Gastrocnemius medialis (tissue), 4 donors: ENCODE measurements around the gene SLC7A8. TPM values are rescaled to one million over a fixed set of nuclear protein-coding genes. Genes with fewer than 3 reads are reported as not detected.

ENCODE experiments used
- ATAC-seq, 2 donors: fragments of 150-250 bp; one replicate each; pipeline ENCODE4 v1.9.1; 2016
- DNase-seq, 2 donors: peaks; one replicate each; pipeline ENCODE4 v3.0.0-alpha.2; 2019
- H3K27ac ChIP-seq, 4 donors: fragments of 200-600 bp; sonication (generic); 1 replicate in 1 of 4; 2 replicates in 3 of 4; pipeline ENCODE4 v1.5.1; 2016 to 2018; ENCODE audit warnings: mild to moderate bottlenecking in 2 of 4, moderate library complexity in 1 of 4
- H3K27me3 ChIP-seq, 3 donors: fragments of 200-600 bp; sonication (generic) in 2 of 3; 1 replicate in 1 of 3; 2 replicates in 2 of 3; pipeline versions ENCODE4 v1.5.1 to v1.6.0; 2016 to 2019; ENCODE audit warnings: mild to moderate bottlenecking in 1 of 3, moderate library complexity in 1 of 3
- H3K36me3 ChIP-seq, 2 donors: fragments of 200-600 bp; sonication (generic) in 1 of 2; one replicate each; pipeline ENCODE4 v1.5.1; 2017 to 2018
- H3K4me1 ChIP-seq, 2 donors: fragments of 200-600 bp; sonication (generic) in 1 of 2; one replicate each; pipeline ENCODE4 v1.5.1; 2016 to 2017; ENCODE audit warnings: mild to moderate bottlenecking in 2 of 2
- H3K4me3 ChIP-seq, 4 donors: fragments of 200-600 bp; sonication (generic) in 3 of 4; 1 replicate in 1 of 4; 2 replicates in 3 of 4; pipeline ENCODE4 v1.5.1; 2016 to 2019; ENCODE audit warnings: mild to moderate bottlenecking in 2 of 4
- H3K9me3 ChIP-seq, 3 donors: fragments of 200-600 bp; sonication (generic) in 2 of 3; 1 replicate in 1 of 3; 2 replicates in 2 of 3; pipeline ENCODE4 v1.5.1; 2016 to 2019
- CTCF ChIP-seq, 5 experiments: fragments of 450-650 bp in 3 of 5; fragments of 200-600 bp in 2 of 5; sonication (generic) in 2 of 5; IDR thresholded peaks in 4 of 5; conservative IDR thresholded peaks in 1 of 5; 1 replicate in 4 of 5; 2 replicates in 1 of 5; pipeline ENCODE4 v1.5.1; 2016 to 2019; ENCODE audit warnings: antibody characterized with exemption in 5 of 5, mild to moderate bottlenecking in 3 of 5, moderate library complexity in 3 of 5
- POLR2A ChIP-seq, 2 donors: fragments of 450-650 bp; IDR thresholded peaks; one replicate each; pipeline ENCODE4 v1.6.1; 2017; ENCODE audit warnings: antibody characterized with exemption in 2 of 2, mild to moderate bottlenecking in 2 of 2, moderate library complexity in 2 of 2
- in situ Hi-C, 4 donors: fragments of 200-750 bp; cut with MboI; loops; one replicate each; pipeline versions ENCODE4 v1.15.0 to v1.8.0; 2017; ENCODE audit warnings: low sequenced_read_pairs in 4 of 4
- intact Hi-C: fragments of 100-400 bp; cut with DNase I; formaldehyde crosslinking; loops from one replicate; pipeline ENCODE4 v1.15.1; 2023; ENCODE audit warnings: low total_unique reads
- total RNA-seq, 4 donors: library from RNA; depleted of rRNA; stranded (reverse); fragments of >200 nt; gene quantifications; one replicate each; pipeline versions ENCODE4 v1.1.0 to v1.2.3, GENCODE V29; 2016

The SLC7A8 gene
- total RNA-seq, 4 donors from 2014 or later = 34.5 to 199 (median 63.7) TPM

- no peaks in the 10 kb centered on the region for H3K27me3 ChIP-seq
- H3K4me3 ChIP-seq = peak overlapping the region; percentile 48 to 55 (median 54)
- H3K9me3 ChIP-seq = no peaks in the 10 kb centered on the region
- DNase-seq (peak; percentile 98 to 99), ATAC-seq (peak; percentile 79 to 82)
- intact Hi-C loops (loop anchor here (1.0 to 2.0 kb wide), 4 partner anchors 8 to 147 kb away; partner anchors contain the start of gene SLC7A8), in situ Hi-C loops (no loop called here)
- peak overlapping the region; percentile 90 to 97 (median 96) for H3K27ac ChIP-seq
- TF ChIP-seq POLR2A (IDR thresholded peaks at IDR 0.05) (peak; percentile 88 to 98), CTCF (IDR thresholded peaks at IDR 0.05 in 4 of 5, conservative IDR thresholded peaks at IDR 0.05 in 1 of 5) (no peak)
- H3K4me1 ChIP-seq = peaks cover 54 to 67% of the 10 kb centered on the region in 2 donors
- H3K36me3 ChIP-seq = peaks cover 0 to 19% of the 10 kb centered on the region in 2 donors
Observed at GRCh38 chr14:23153851-23154796, 29.3 kb downstream of the SLC7A8 start.

GRCh38 chr14:23151342-23151741 lies 32.1 kb downstream of the SLC7A8 start:
- ATAC-seq (no peak), DNase-seq (no peak)
- H3K36me3 ChIP-seq = peaks cover 0 to 8% of the 10 kb centered on the region in 2 donors
- peaks cover 79 to 81% of the 10 kb centered on the region in 2 donors for H3K4me1 ChIP-seq
- in situ Hi-C loops = no loop called here
- peak overlapping the region; percentile 90 to 97 (median 96) for H3K27ac ChIP-seq
- no peaks in the 10 kb centered on the region for H3K27me3 ChIP-seq
- H3K9me3 ChIP-seq = no peaks in the 10 kb centered on the region
- no peak overlapping the region for H3K4me3 ChIP-seq
- no peak for TF ChIP-seq POLR2A (IDR thresholded peaks at IDR 0.05)
- TF ChIP-seq CTCF (IDR thresholded peaks at IDR 0.05 in 4 of 5, conservative IDR thresholded peaks at IDR 0.05 in 1 of 5) = no peak
- intact Hi-C loops = no loop called here

GRCh38 chr14:23149745-23150144 lies 33.7 kb downstream of the SLC7A8 start:
- Histone ChIP-seq H3K36me3 (peaks cover 0 to 8% of the 10 kb centered on the region in 2 donors), H3K27me3 (no peaks in the 10 kb centered on the region), H3K27ac (peak overlapping the region; percentile 90 to 97 (median 96)), H3K9me3 (no peaks in the 10 kb centered on the region), H3K4me1 (peaks cover 82 to 88% of the 10 kb centered on the region in 2 donors), H3K4me3 (peak overlapping the region in 1 of 4 donors; percentile 12)
- DNase-seq = no peak
- TF ChIP-seq POLR2A (IDR thresholded peaks at IDR 0.05) (no peak), CTCF (IDR thresholded peaks at IDR 0.05 in 4 of 5, conservative IDR thresholded peaks at IDR 0.05 in 1 of 5) (no peak)
- no peak for ATAC-seq
- intact Hi-C loops (no loop called here), in situ Hi-C loops (no loop called here)

GRCh38 chr14:23148591-23149249 lies 34.7 kb downstream of the SLC7A8 start:
- no peak for ATAC-seq

More at GRCh38 chr14:23148591-23149249, 34.7 kb downstream of the SLC7A8 start:
- intact Hi-C loops (no loop called here), in situ Hi-C loops (no loop called here)
- H3K36me3 ChIP-seq = peaks cover 0 to 8% of the 10 kb centered on the region in 2 donors
- no peaks in the 10 kb centered on the region for H3K27me3 ChIP-seq
- peaks cover 89 to 90% of the 10 kb centered on the region in 2 donors for H3K4me1 ChIP-seq
- TF ChIP-seq POLR2A (IDR thresholded peaks at IDR 0.05) (no peak), CTCF (IDR thresholded peaks at IDR 0.05 in 4 of 5, conservative IDR thresholded peaks at IDR 0.05 in 1 of 5) (no peak)
- no peak for DNase-seq
- no peaks in the 10 kb centered on the region for H3K9me3 ChIP-seq
- no peak overlapping the region for H3K4me3 ChIP-seq
- peak overlapping the region; percentile 90 to 97 (median 96) for H3K27ac ChIP-seq
